HepG2 (cell line): ENCODE measurements around the gene PRDM10. TPM values are rescaled to one million over a fixed set of nuclear protein-coding genes. Genes with fewer than 3 reads are reported as not detected.
A peak's percentile ranks its signal among the peaks of the same experiment; 100 is the strongest.

ENCODE experiments used
- CCAR2 ChIP-seq: fragments of 200-400 bp; formaldehyde crosslinking; optimal IDR thresholded peaks from 2 replicates; pipeline ENCODE3; 2018; ENCODE audit warnings: low read depth, mild to moderate bottlenecking, low read length, moderate library complexity
- CHD2 ChIP-seq: IDR thresholded peaks from 2 replicates; pipeline ENCODE4 v1.6.1; 2011; ENCODE audit warnings: low read depth, low read length, improper control_type of control experiment
- ERF ChIP-seq: IDR thresholded peaks from 2 replicates; pipeline ENCODE4 v1.6.1; 2018; ENCODE audit warnings: missing biosample characterization, missing genetic modification reagents
- HOXD1 ChIP-seq: sonication (generic); formaldehyde crosslinking; IDR thresholded peaks from 2 replicates; pipeline ENCODE4 v1.5.0; 2020; ENCODE audit warnings: missing genetic modification reagents
- POLR2AphosphoS5 ChIP-seq: IDR thresholded peaks from 2 replicates; pipeline ENCODE4 v1.6.1; 2012; ENCODE audit warnings: low read depth, low read length
- RCOR2 ChIP-seq: IDR thresholded peaks from 2 replicates; pipeline ENCODE4 v1.6.1; 2016; ENCODE audit warnings: missing biosample characterization, missing genetic modification reagents
- REXO4 ChIP-seq: sonication (generic); formaldehyde crosslinking; IDR thresholded peaks from 2 replicates; pipeline ENCODE4 v1.8.0; 2022; ENCODE audit warnings: missing genetic modification reagents, mild to moderate bottlenecking, borderline replicate concordance
- ZNF383 ChIP-seq: sonication (generic); formaldehyde crosslinking; IDR thresholded peaks from 2 replicates; pipeline ENCODE4 v1.4.0; 2020; ENCODE audit warnings: missing genetic modification reagents, mild to moderate bottlenecking, borderline replicate concordance
- ZNF605 ChIP-seq: sonication (generic); formaldehyde crosslinking; IDR thresholded peaks from 2 replicates; pipeline ENCODE4 v1.8.0; 2022; ENCODE audit warnings: mild to moderate bottlenecking, missing genetic modification reagents
- ZNF772 ChIP-seq: sonication (generic); formaldehyde crosslinking; IDR thresholded peaks from 2 replicates; pipeline ENCODE4 v1.5.0; 2020; ENCODE audit warnings: mild to moderate bottlenecking, missing genetic modification reagents
- polyA plus RNA-seq, 8 experiments: library from polyadenylated mRNA; depleted of rRNA in 3 of 8; stranded (reverse) in 7 of 8; unstranded in 1 of 8; fragments of >200 nt; fragmentation: Illumina TruSeq in 4 of 8; extraction: Trizol in 4 of 8; gene quantifications; 2 replicates each; pipeline versions ENCODE4 v1.2.1 to v1.2.3, GENCODE V29; 2011 to 2016; ENCODE audit warnings: low read depth in 4 of 8, missing spikeins in 1 of 8, mixed read lengths in 1 of 8; ENCODE audit not compliant: insufficient read depth in 1 of 8
- total RNA-seq, 5 experiments: library from RNA; depleted of rRNA; stranded (reverse); fragments of >200 nt; fragmentation: Illumina TruSeq; extraction: Trizol; gene quantifications; 2 replicates each; pipeline ENCODE4 v1.2.3, GENCODE V29; 2016; ENCODE audit warnings: low read depth in 1 of 5
- TF ChIP-seq, protein P1 (sequence below): IDR thresholded peaks from 2 replicates; pipeline ENCODE4 v1.6.1; 2016; ENCODE audit warnings: missing biosample characterization, missing genetic modification reagents, low read depth
- TF ChIP-seq, protein P2 (sequence below): IDR thresholded peaks from 2 replicates; pipeline ENCODE4 v1.6.1; 2016; ENCODE audit warnings: low read depth, control low read depth
- TF ChIP-seq, protein P3 (sequence below): sonication (generic); formaldehyde crosslinking; IDR thresholded peaks from 2 replicates; pipeline ENCODE4 v1.5.1; 2020; ENCODE audit warnings: mild to moderate bottlenecking, missing genetic modification reagents, borderline replicate concordance
- TF ChIP-seq, protein P4 (sequence below): sonication (generic); formaldehyde crosslinking; IDR thresholded peaks from 2 replicates; pipeline ENCODE4 v1.4.0; 2020; ENCODE audit warnings: mild to moderate bottlenecking, missing genetic modification reagents
- TF ChIP-seq, protein P5 (sequence below): sonication (generic); formaldehyde crosslinking; IDR thresholded peaks from 2 replicates; pipeline ENCODE4 v1.4.0; 2020; ENCODE audit warnings: mild to moderate bottlenecking, low read depth, missing genetic modification reagents

PRDM10 gene
- total and polyA plus RNA-seq, 2 of the 13 experiments (the other 11 are each of a cell fraction or from before 2014, with no cell fraction given) = 5.7 to 5.8 TPM

DNA sequence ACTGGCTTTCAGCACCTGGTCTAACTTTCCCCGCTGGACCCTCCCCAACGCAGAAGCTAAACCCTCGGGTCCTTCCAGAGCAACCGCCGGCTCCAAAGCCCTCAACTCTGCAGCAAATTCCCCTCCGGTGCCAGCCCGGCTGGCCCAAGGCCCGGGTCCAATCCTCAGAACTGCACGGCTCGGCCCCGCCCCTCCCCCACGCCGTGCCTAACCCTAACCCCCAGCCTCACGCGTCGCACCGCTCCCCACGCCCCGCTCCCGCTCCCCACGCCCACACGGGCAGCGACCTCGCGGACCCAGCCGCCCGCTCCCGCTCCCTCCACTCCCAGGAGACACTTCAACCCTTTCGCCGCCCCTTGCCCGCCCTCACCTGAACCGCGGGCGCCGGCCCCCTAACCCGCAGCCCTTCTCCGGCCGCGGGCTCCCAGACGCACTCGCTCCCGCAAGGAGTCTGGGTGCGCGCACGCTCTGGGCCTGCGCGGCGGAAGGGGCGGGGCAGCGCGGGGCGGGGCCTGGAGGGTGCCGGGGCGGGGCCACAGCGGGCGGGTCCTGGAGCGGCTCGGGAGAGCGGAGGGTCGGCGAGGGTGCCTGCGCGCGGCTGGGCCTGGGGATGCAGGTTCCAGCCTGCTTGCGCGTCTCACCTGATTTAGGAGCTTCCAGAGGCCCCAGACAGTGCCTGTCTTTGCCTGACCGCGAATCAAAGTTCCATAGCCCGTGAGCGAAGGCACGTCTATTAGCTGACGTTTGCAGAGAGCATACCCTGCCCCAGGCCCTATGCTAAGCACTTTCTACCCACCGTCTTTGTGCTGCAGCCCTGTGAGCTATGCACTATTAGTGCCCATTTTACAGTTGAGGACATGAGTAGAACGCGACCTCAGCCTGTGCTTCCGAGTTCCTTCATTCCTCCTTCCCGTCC is 107.3 kb downstream of the PRDM10 start, which contains the start of gene NFRKB (continued):
- TF ChIP-seq, protein P1, sequence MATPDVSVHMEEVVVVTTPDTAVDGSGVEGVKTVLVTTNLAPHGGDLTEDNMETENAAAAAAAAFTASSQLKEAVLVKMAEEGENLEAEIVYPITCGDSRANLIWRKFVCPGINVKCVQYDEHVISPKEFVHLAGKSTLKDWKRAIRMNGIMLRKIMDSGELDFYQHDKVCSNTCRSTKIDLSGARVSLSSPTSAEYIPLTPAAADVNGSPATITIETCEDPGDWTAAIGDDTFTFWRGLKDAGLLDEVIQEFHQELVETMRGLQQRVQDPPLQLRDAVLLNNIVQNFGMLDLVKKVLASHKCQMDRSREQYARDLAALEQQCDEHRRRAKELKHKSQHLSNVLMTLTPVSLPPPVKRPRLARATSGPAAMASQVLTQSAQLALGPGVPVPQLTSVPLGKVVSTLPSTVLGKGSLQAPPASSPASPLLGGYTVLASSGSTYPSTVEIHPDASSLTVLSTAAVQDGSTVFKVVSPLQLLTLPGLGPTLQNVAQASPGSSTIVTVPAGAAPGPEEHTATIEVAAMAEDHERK = peak; percentile 84
- TF ChIP-seq ZNF383 (CRISPR knock-in tag) (no peak), HOXD1 (CRISPR knock-in tag) (no peak), CHD2 (no peak), REXO4 (no peak), ZNF772 (CRISPR knock-in tag) (peak; percentile 60; the same call in 1 of the 2 replicates), POLR2AphosphoS5 (peak; percentile 90), ZNF605 (CRISPR knock-in tag) (peak; percentile 67), RCOR2 (CRISPR knock-in tag) (no peak), ERF (CRISPR knock-in tag) (peak; percentile 45), CCAR2 (no peak)
- TF ChIP-seq, protein P2, sequence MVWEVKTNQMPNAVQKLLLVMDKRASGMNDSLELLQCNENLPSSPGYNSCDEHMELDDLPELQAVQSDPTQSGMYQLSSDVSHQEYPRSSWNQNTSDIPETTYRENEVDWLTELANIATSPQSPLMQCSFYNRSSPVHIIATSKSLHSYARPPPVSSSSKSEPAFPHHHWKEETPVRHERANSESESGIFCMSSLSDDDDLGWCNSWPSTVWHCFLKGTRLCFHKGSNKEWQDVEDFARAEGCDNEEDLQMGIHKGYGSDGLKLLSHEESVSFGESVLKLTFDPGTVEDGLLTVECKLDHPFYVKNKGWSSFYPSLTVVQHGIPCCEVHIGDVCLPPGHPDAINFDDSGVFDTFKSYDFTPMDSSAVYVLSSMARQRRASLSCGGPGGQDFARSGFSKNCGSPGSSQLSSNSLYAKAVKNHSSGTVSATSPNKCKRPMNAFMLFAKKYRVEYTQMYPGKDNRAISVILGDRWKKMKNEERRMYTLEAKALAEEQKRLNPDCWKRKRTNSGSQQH (CRISPR knock-in tag) = peak; percentile 89
- TF ChIP-seq, protein P3, sequence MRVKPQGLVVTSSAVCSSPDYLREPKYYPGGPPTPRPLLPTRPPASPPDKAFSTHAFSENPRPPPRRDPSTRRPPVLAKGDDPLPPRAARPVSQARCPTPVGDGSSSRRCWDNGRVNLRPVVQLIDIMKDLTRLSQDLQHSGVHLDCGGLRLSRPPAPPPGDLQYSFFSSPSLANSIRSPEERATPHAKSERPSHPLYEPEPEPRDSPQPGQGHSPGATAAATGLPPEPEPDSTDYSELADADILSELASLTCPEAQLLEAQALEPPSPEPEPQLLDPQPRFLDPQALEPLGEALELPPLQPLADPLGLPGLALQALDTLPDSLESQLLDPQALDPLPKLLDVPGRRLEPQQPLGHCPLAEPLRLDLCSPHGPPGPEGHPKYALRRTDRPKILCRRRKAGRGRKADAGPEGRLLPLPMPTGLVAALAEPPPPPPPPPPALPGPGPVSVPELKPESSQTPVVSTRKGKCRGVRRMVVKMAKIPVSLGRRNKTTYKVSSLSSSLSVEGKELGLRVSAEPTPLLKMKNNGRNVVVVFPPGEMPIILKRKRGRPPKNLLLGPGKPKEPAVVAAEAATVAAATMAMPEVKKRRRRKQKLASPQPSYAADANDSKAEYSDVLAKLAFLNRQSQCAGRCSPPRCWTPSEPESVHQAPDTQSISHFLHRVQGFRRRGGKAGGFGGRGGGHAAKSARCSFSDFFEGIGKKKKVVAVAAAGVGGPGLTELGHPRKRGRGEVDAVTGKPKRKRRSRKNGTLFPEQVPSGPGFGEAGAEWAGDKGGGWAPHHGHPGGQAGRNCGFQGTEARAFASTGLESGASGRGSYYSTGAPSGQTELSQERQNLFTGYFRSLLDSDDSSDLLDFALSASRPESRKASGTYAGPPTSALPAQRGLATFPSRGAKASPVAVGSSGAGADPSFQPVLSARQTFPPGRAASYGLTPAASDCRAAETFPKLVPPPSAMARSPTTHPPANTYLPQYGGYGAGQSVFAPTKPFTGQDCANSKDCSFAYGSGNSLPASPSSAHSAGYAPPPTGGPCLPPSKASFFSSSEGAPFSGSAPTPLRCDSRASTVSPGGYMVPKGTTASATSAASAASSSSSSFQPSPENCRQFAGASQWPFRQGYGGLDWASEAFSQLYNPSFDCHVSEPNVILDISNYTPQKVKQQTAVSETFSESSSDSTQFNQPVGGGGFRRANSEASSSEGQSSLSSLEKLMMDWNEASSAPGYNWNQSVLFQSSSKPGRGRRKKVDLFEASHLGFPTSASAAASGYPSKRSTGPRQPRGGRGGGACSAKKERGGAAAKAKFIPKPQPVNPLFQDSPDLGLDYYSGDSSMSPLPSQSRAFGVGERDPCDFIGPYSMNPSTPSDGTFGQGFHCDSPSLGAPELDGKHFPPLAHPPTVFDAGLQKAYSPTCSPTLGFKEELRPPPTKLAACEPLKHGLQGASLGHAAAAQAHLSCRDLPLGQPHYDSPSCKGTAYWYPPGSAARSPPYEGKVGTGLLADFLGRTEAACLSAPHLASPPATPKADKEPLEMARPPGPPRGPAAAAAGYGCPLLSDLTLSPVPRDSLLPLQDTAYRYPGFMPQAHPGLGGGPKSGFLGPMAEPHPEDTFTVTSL = peak; percentile 65
- TF ChIP-seq, protein P4, sequence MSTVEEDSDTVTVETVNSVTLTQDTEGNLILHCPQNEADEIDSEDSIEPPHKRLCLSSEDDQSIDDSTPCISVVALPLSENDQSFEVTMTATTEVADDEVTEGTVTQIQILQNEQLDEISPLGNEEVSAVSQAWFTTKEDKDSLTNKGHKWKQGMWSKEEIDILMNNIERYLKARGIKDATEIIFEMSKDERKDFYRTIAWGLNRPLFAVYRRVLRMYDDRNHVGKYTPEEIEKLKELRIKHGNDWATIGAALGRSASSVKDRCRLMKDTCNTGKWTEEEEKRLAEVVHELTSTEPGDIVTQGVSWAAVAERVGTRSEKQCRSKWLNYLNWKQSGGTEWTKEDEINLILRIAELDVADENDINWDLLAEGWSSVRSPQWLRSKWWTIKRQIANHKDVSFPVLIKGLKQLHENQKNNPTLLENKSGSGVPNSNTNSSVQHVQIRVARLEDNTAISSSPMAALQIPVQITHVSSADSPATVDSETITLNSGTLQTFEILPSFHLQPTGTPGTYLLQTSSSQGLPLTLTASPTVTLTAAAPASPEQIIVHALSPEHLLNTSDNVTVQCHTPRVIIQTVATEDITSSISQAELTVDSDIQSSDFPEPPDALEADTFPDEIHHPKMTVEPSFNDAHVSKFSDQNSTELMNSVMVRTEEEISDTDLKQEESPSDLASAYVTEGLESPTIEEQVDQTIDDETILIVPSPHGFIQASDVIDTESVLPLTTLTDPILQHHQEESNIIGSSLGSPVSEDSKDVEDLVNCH (CRISPR knock-in tag) = no peak
- TF ChIP-seq, protein P5, sequence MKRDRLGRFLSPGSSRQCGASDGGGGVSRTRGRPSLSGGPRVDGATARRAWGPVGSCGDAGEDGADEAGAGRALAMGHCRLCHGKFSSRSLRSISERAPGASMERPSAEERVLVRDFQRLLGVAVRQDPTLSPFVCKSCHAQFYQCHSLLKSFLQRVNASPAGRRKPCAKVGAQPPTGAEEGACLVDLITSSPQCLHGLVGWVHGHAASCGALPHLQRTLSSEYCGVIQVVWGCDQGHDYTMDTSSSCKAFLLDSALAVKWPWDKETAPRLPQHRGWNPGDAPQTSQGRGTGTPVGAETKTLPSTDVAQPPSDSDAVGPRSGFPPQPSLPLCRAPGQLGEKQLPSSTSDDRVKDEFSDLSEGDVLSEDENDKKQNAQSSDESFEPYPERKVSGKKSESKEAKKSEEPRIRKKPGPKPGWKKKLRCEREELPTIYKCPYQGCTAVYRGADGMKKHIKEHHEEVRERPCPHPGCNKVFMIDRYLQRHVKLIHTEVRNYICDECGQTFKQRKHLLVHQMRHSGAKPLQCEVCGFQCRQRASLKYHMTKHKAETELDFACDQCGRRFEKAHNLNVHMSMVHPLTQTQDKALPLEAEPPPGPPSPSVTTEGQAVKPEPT = 0 out of 2 replicates have a peak, but pooled peaks have one; percentile 18
